Heart left ventricle (tissue), 16 donors: ENCODE measurements around the gene RNF144B. TPM values are rescaled to one million over a fixed set of nuclear protein-coding genes. Genes with fewer than 3 reads are reported as not detected.

ENCODE experiments used
- ATAC-seq, 4 donors: fragments of 200-7000 bp; cut with Tn5 transposase; one replicate each; pipeline ENCODE4 v1.9.1; 2020 to 2022; ENCODE audit warnings: moderate library complexity in 4 of 4, mild to moderate bottlenecking in 3 of 4, moderate number of reproducible peaks in 1 of 4
- DNase-seq, 5 donors: peaks; one replicate each; pipeline ENCODE4 v3.0.0-alpha.2; 2020
- H3K27ac ChIP-seq, 12 donors: fragments of 200-600 bp; sonication (generic) in 4 of 12; one replicate each; pipeline versions ENCODE4 v1.5.0 to v1.8.0; 2016 to 2022; ENCODE audit warnings: mild to moderate bottlenecking in 2 of 12
- H3K27me3 ChIP-seq, 9 donors: fragments of 200-600 bp; sonication (generic) in 2 of 9; one replicate each; pipeline versions ENCODE4 v1.5.1 to v1.8.0; 2016 to 2022; ENCODE audit warnings: mild to moderate bottlenecking in 3 of 9
- H3K36me3 ChIP-seq, 9 donors: fragments of 200-600 bp; sonication (generic) in 2 of 9; one replicate each; pipeline versions ENCODE4 v1.5.0 to v1.8.0; 2018 to 2022; ENCODE audit warnings: mild to moderate bottlenecking in 2 of 9
- H3K4me1 ChIP-seq, 12 donors: fragments of 200-600 bp; sonication (generic) in 4 of 12; one replicate each; pipeline versions ENCODE4 v1.5.0 to v1.8.0; 2016 to 2022; ENCODE audit warnings: mild to moderate bottlenecking in 3 of 12
- H3K4me3 ChIP-seq, 12 donors: fragments of 200-600 bp; sonication (generic) in 4 of 12; one replicate each; pipeline versions ENCODE4 v1.5.0 to v1.8.0; 2017 to 2022; ENCODE audit warnings: mild to moderate bottlenecking in 9 of 12, moderate library complexity in 4 of 12
- H3K9me3 ChIP-seq, 12 donors: fragments of 200-600 bp; sonication (generic) in 4 of 12; one replicate each; pipeline versions ENCODE4 v1.5.0 to v1.8.0; 2016 to 2022; ENCODE audit warnings: mild to moderate bottlenecking in 1 of 12
- CTCF ChIP-seq, 12 donors: fragments of 200-600 bp; sonication (generic) in 4 of 12; IDR thresholded peaks; one replicate each; pipeline versions ENCODE4 v1.5.0 to v1.8.0; 2018 to 2022; ENCODE audit warnings: antibody characterized with exemption in 12 of 12, mild to moderate bottlenecking in 5 of 12
- POLR2A ChIP-seq, 2 donors: fragments of 450-650 bp; IDR thresholded peaks; one replicate each; pipeline ENCODE4 v1.6.1; 2017; ENCODE audit warnings: antibody characterized with exemption in 2 of 2, mild to moderate bottlenecking in 2 of 2, moderate library complexity in 2 of 2
- WGBS, 4 donors: extraction: QIAGEN DNeasy Blood & Tissue Kit in 2 of 4; methylation state at CpG; one replicate each; pipeline versions ENCODE4 v1.1.5 to v1.1.7; 2013 to 2018; 5-methylcytosine and 5-hydroxymethylcytosine counted together
- intact Hi-C, 10 donors: fragments of 100-400 bp; cut with DNase I; formaldehyde crosslinking; loops; one replicate each; pipeline versions ENCODE4 v1.11.1 to v1.14.2; 2022
- polyA plus RNA-seq, 2 donors: library from polyadenylated mRNA; stranded (reverse); fragments of 200-250 nt; gene quantifications; one replicate each; pipeline ENCODE4 v1.2.3, GENCODE V29; 2013
- total RNA-seq, 9 donors: library from RNA; depleted of rRNA in 2 of 9; stranded (reverse); fragments of >200 nt in 2 of 9; fragmentation: NEBNext Ultra II Directional in 3 of 9; extraction: Animal tissue kit (Norgen Biotek cat#: 25700) in 3 of 9; gene quantifications; one replicate each; pipeline versions ENCODE4 v1.1.0 to v1.2.4, GENCODE V29; 2016 to 2023
- donor health status: ischemic (EF 13 %, LVEDD 7.1; RV severe dilation, severe dysfunction).
- donor health status: healthy with polysubstance abuse.
- donor health status: DM: no; HTN: yes; CAD: no.
- donor health status: DM: no; HTN: no; CAD: no.
- donor health status: ischemic (EF 25% LVEDD 6.9; RV normal size, moderate dysfunction).
- donor health status: ischemic (EF 25% LVEDD 5.7; RV mildly dilated, moderate dysfunction).
- donor health status: healthy.
- donor health status: DM: yes; HTN: yes; CAD: no.
- donor health status: ischemic (EF 35%, LVEDD 5.7; RV mildly dilated, moderate dysfunction).
- donor health status: nonischemic (EF 11% LVEDD 7.7; RV severe dilation, severe dysfunction).
- donor health status: DM: yes; HTN: yes; CAD: no.
- donor health status: PGD.
- donor health status: ischemic (EF 29% LVEDD 5.4; RV normal size, mild dysfunction).
- donor health status: nonischemic (EF 23%, LVEDD 6.1; RV moderate dilation, normal function).

Gene RNF144B
- total and polyA plus RNA-seq, 11 donors, result 6.1 to 20.7 (median 9.6) TPM

DNA sequence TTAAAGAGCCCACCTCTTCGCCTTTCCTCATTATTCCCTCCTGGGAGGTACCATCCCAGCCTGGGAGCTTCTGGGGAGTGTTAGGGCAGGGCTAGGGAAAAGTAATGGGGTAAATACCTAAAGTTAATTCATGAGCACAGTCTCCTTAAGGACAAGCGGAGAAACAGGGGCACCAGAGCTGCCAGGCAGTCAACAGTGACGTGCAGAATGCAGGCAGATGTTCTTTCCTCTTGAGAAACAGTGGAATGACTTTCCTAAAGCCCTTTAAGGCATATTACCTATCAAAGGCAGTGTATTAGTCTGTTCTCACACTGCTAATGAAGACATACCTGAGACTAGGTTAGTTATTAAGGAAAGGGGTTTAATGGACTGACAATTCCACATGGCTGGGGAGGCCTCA, 76.3 kb downstream of the RNF144B start:
- WGBS, 4 donors, result 87 to 98% (median 94%) methylated on average over 3 of the region's 3 CpGs
- intact Hi-C loops, result no loop called here
- H3K27me3 ChIP-seq, result no peaks in the 10 kb centered on the region
- ATAC-seq (no peak), DNase-seq (no peak)
- H3K27ac ChIP-seq, result no peak overlapping the region
- H3K36me3 ChIP-seq, result peaks cover 0 to 85% (median 42%) of the 10 kb centered on the region in 9 donors
- H3K4me3 ChIP-seq, result no peak overlapping the region
- TF ChIP-seq POLR2A (IDR thresholded peaks at IDR 0.05) (no peak), CTCF (IDR thresholded peaks at IDR 0.05) (no peak)
- peaks cover 0 to 10% (median 0%) of the 10 kb centered on the region in 12 donors for H3K4me1 ChIP-seq
- H3K9me3 ChIP-seq, result peaks cover 0 to 7% (median 0%) of the 10 kb centered on the region in 12 donors

DNA sequence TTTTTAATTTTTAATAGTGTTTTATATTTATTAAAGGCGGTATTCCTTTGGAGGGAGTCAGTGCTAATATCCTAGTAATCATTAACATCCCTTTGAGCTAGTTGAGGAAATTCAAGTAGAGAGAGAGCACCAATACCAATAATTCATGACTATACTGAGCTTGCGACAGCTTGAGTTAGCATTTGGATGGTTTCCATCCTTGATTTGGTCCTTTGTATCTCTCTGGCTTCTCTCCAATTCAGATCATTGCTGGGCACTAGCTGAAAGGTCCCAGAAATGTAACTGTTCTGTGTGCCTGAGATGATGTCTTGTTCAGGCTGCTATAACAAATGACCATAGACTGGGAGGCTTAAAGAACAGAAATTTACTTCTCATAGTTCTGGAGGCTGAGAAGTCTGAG, 77.0 kb downstream of the RNF144B start:
- H3K36me3 ChIP-seq, result peaks cover 0 to 78% (median 42%) of the 10 kb centered on the region in 9 donors
- H3K27me3 ChIP-seq, result no peaks in the 10 kb centered on the region
- WGBS, 4 donors, result 60 to 71% (median 65%) methylated on average over 2 of the region's 2 CpGs
- peaks cover 0 to 10% (median 0%) of the 10 kb centered on the region in 12 donors for H3K4me1 ChIP-seq
- DNase-seq (no peak), ATAC-seq (peak in 1 of 4 donors; percentile 59)
- H3K4me3 ChIP-seq, result no peak overlapping the region
- peaks cover 0 to 7% (median 0%) of the 10 kb centered on the region in 12 donors for H3K9me3 ChIP-seq
- intact Hi-C loops, result no loop called here
- no peak overlapping the region for H3K27ac ChIP-seq
- TF ChIP-seq POLR2A (IDR thresholded peaks at IDR 0.05) (no peak), CTCF (IDR thresholded peaks at IDR 0.05) (no peak)

- TF ChIP-seq POLR2A (IDR thresholded peaks at IDR 0.05), result no peak
- TF ChIP-seq CTCF (IDR thresholded peaks at IDR 0.05), result no peak
- DNase-seq (no peak), ATAC-seq (no peak)
- Histone ChIP-seq H3K27me3 (no peaks in the 10 kb centered on the region), H3K9me3 (no peaks in the 10 kb centered on the region), H3K4me3 (no peak overlapping the region), H3K4me1 (peaks cover 0 to 10% (median 0%) of the 10 kb centered on the region in 12 donors), H3K27ac (no peak overlapping the region), H3K36me3 (peaks cover 0 to 64% (median 29%) of the 10 kb centered on the region in 9 donors)
- 92 to 93% (median 92%) methylated on average over 5 of the region's 5 CpGs for WGBS, 4 donors
- intact Hi-C loops, result no loop called here
These were observed 78.4 kb downstream of the RNF144B start for GRCh38 chr6:18465410-18466154.

DNA sequence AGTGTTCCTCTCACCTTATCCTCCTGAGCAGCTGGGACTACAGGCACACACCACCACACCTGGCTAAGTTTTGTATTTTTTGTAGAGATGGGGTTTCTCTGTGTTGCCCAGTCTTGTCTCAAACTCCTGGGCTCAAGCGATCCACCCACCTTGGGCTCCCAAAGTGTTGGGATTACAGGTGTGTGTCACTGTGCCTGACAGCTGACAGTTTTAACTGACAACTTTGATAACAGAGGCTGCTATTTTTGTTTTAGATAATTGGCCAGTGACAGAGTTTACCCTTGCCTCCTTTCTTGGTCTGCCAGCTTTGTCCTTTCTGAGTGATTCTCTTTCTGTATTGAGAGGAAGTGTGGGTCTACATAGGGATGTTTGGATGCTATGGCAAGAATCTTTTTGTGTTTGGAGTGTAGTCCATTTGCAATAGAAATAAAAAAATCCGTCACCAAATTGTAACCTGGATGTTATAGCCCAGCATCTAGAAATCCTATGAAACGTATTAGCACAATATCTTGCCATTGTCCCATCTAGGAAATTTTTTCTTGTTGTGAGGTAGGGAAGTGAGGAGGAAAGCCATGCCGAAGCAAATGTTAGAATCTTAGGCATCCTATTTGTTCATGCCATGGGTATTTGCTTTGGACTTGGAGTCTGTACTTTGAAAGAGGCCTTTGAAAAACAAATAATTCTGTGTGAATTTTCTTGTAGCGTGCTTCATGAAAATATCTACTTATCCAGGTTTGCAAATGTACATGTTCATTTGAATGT, 80.8 kb downstream of the RNF144B start:
- WGBS, 4 donors, result 64 to 71% (median 65%) methylated on average over 5 of the region's 5 CpGs
- H3K4me3 ChIP-seq, result no peak overlapping the region
- H3K9me3 ChIP-seq, result no peaks in the 10 kb centered on the region
- TF ChIP-seq CTCF (IDR thresholded peaks at IDR 0.05) (no peak), POLR2A (IDR thresholded peaks at IDR 0.05) (no peak)
- DNase-seq (no peak), ATAC-seq (peak in 1 of 4 donors; percentile 31)
- H3K4me1 ChIP-seq, result peaks cover 0 to 10% (median 0%) of the 10 kb centered on the region in 12 donors
- no peak overlapping the region for H3K27ac ChIP-seq
- intact Hi-C loops, result no loop called here
- peaks cover 0 to 48% (median 25%) of the 10 kb centered on the region in 9 donors for H3K36me3 ChIP-seq
- H3K27me3 ChIP-seq, result no peaks in the 10 kb centered on the region
